Epithelial cell of esophagus (primary cell): ENCODE measurements around the gene IQSEC1.

ENCODE experiments used
- DNase-seq: peaks from one replicate; pipeline ENCODE4 v3.0.0; 2010; ENCODE audit warnings: low read depth
- H3K4me3 ChIP-seq: 2 replicates; pipeline ENCODE4 v1.5.1; 2011; ENCODE audit warnings: mild to moderate bottlenecking, low read length, control low read depth
- TF ChIP-seq, protein P1 (sequence below): IDR thresholded peaks from 2 replicates; pipeline ENCODE4 v1.5.1; 2011; ENCODE audit warnings: low read depth, mild to moderate bottlenecking, low read length, control low read depth, inconsistent platforms; ENCODE audit not compliant: insufficient read depth; ENCODE audit errors: missing control alignments

IQSEC1 gene

DNA sequence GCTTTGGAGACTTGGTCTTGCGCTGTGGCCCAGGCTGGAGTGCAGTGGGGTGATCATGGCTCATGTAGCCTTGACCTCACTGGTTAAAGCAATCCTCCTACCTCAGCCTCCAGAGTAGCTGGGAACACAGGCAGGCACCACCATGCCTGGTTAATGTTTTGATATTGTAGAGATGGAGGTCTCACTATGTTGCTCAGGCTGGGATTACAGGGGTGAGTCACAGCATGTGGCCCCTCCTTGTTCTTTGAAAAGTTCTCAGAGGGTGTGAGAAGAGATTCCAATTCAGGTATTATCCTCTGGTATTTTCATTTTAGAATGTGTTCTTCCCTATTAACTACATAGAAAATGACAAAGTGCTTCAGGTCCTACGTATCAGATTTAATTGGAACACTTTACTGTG is 180.0 kb downstream of the IQSEC1 start:
- peak; percentile 23 for DNase-seq
- TF ChIP-seq, protein P1, sequence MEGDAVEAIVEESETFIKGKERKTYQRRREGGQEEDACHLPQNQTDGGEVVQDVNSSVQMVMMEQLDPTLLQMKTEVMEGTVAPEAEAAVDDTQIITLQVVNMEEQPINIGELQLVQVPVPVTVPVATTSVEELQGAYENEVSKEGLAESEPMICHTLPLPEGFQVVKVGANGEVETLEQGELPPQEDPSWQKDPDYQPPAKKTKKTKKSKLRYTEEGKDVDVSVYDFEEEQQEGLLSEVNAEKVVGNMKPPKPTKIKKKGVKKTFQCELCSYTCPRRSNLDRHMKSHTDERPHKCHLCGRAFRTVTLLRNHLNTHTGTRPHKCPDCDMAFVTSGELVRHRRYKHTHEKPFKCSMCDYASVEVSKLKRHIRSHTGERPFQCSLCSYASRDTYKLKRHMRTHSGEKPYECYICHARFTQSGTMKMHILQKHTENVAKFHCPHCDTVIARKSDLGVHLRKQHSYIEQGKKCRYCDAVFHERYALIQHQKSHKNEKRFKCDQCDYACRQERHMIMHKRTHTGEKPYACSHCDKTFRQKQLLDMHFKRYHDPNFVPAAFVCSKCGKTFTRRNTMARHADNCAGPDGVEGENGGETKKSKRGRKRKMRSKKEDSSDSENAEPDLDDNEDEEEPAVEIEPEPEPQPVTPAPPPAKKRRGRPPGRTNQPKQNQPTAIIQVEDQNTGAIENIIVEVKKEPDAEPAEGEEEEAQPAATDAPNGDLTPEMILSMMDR = no peak
- no peak overlapping the region for H3K4me3 ChIP-seq

DNA sequence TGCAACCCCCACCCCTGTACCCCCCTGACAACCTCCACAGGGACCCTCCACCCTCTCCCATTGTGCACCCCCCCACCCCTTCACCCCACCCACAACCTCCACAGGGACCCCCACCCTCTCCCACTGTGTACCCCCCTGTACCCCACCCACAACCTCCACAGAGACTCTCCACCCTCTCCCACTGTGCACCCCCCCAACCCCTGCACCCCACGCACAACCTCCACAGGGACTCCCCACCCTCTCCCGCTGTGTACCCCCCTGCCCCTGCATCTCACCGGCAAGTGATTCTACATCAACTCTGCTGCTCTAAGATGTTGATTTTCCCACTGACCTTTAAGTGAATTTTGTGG is 180.4 kb downstream of the IQSEC1 start:
- TF ChIP-seq, protein P1 = no peak
- no peak for DNase-seq
- no peak overlapping the region for H3K4me3 ChIP-seq

DNA sequence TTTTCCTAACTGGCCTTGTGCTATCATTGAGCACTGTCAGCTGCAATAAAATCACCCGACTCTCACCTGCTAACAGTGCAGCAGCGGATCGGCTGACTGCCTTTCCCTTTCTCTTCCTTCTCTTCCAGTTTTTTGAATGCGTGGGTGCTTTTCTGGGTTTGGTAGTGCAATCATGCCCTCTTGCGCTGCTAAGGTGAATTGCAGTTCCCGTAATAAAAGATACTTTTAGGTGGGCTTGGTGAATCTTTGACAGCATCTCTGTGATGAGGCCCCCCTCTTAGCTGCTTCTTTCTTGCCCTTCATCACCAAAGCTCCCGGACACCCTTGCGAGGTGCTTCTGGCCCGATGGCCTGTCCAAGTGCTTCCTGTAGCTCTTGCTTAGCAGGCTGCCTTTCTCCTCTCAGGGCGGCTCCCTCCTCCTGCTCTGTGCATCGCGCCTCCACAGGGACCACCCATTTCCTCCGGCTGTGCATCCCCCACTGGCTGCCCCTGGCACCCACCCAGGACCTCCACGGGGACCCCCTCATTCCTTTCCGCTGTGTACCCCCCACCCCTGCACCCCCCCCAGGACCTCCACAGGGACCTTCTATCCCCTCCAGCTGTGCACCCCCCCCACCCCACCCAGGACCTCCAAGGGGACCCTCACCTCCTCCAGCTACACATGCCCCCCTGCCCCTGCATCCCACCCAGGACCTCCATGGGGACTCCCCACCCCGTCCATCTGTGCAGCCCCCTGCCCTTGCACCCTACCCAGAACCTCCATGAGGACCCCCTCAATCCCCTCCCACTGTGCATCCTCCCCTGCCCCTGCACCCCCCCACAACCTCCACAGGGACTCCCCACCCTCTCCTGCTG is 181.0 kb downstream of the IQSEC1 start:
- DNase-seq = peak; percentile 66
- no peak overlapping the region for H3K4me3 ChIP-seq
- TF ChIP-seq, protein P1 = peak; percentile 94

DNA sequence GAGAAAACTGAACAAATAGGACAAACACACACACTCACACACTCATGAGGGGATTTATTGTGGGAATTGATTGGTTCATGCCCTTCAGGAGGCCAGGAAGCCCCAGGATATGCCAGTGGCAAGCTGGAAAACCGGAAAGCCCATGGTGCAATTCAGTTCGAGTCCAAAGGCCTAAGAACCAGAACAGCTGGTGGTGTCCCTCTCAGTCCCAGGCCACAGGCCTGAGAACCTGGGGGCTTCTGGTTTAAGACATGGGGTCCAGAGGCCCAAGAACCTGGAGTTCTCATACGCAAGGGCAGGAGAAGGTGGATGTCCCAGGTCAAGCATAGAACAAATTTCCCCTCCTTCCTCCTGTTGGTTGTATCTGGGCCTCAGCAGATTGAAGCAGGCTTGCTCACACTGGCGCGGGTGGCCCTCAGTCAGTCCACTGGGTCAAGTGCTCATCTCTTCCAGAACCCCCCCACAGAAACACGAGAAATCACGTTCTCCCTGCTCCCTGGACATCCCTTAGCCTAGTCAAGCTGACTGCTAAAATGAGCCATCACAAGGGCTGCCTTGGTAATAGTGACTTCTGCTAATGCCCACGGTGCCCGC is 181.7 kb downstream of the IQSEC1 start:
- H3K4me3 ChIP-seq = no peak overlapping the region
- TF ChIP-seq, protein P1 = no peak
- no peak for DNase-seq

DNA sequence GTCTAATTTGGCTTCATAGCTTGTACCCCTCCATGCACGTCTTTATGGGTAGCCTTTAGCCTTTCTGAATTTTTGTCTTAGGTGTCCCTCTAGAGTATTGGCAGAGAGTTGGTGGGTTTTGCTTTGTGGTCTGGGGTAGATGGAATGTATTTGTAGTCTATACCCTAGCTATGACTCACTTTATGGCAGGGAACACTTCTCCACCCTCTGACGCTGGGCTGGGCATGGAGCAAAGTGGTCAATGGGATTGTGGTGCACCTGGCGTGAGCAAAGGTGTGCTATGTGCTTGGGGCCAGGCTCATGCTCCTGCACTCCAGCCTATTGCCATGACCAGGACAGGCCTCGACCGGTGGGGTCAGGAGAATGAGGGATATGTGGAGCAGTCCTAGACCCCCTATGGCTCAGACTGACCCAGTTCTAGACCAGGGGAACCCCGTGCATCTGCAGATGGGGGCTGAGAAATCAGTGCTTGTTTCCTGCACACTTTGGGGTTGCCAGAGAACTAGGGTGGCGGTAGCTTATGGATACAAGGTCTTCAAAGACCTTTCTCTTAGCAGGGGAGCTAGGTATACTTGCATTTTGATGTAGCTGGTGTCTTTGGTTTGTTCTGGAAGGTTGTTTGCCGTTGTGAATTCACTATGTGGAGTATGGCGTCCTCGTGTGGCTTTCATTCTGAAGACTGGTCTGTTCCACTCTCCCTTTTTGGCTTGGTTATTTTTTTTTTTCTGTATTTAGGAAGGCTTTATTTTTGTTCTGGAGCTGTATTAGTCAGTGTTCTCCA is 182.4 kb downstream of the IQSEC1 start:
- no peak overlapping the region for H3K4me3 ChIP-seq
- TF ChIP-seq, protein P1 = no peak
- no peak for DNase-seq

DNA sequence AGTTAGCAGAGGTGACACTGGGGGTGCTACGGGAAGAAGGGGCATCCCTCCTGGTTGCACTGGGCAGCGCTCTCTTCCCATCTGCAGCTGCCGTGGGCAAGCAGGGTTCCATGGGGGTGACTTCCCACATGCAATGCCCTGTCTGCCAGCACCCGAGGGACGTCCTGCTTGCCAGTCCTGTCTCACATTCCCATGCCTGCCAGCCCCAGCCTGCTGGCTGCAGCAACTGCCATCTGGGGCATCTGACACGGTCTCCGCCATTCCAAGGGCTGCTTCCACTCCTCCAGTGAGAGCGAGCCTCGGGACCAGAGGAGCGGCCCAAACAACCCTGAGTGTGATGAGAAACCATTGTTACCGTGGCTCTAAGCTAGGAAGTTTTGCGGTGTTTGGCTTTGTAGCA is 186.5 kb downstream of the IQSEC1 start:
- no peak for DNase-seq
- TF ChIP-seq, protein P1 = no peak
- H3K4me3 ChIP-seq = no peak overlapping the region
